Thyroid gland (tissue), 4 donors: ENCODE results near the gene TAPBP.

Experiments
- POLR2A ChIP-seq, 2 donors: fragments of 450-650 bp; IDR thresholded peaks; one replicate each; pipeline ENCODE4 v1.6.1; 2017; ENCODE audit warnings: antibody characterized with exemption in 2 of 2, mild to moderate bottlenecking in 2 of 2, moderate library complexity in 1 of 2
- TF ChIP-seq, protein P1 (sequence below), 6 experiments: fragments of 200-600 bp in 3 of 6; fragments of 450-650 bp in 3 of 6; sonication (generic) in 3 of 6; IDR thresholded peaks; one replicate each; pipeline ENCODE4 v1.5.1; 2016 to 2019; ENCODE audit warnings: antibody characterized with exemption in 6 of 6, mild to moderate bottlenecking in 2 of 6, inconsistent platforms in 1 of 6, moderate library complexity in 1 of 6

DNA sequence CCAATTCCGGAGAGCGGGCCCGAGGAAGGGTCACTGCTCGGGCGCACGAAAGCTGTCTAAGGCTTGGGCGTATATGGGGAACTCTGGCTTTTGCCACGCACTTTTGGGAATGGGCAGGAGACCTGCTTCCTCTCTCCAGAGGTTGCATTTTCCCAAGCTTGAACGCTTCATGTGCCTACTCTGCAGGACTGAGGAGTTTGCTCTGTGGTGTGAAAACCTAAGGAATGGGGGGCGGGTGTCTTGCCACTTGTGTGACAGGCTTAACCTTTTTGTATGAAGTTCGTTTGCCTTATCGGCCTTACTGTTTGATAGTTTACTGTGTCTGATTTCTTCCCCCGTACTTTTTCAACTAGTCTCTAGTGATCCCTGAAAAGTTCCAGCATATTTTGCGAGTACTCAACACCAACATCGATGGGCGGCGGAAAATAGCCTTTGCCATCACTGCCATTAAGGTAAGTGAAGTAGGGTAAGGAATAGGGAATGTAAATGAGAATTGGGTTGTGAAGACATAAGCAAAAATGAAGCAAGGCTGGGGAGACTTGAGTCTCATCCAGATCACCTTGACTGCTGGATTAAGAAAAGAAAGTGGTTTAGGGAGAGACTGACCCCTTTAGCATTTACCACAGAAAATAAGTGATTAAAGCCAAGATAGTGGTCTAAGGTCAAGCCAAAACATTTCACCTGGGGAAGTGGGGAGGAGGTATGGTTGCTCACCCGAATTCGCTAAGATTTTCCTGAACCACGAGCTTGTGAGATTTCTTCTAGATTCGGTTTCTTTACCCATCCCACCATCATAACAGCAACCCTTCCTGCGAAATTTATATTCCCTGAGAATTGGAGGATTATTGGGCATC lies 41.4 kb downstream of the TAPBP start:
- TF ChIP-seq, protein P1, sequence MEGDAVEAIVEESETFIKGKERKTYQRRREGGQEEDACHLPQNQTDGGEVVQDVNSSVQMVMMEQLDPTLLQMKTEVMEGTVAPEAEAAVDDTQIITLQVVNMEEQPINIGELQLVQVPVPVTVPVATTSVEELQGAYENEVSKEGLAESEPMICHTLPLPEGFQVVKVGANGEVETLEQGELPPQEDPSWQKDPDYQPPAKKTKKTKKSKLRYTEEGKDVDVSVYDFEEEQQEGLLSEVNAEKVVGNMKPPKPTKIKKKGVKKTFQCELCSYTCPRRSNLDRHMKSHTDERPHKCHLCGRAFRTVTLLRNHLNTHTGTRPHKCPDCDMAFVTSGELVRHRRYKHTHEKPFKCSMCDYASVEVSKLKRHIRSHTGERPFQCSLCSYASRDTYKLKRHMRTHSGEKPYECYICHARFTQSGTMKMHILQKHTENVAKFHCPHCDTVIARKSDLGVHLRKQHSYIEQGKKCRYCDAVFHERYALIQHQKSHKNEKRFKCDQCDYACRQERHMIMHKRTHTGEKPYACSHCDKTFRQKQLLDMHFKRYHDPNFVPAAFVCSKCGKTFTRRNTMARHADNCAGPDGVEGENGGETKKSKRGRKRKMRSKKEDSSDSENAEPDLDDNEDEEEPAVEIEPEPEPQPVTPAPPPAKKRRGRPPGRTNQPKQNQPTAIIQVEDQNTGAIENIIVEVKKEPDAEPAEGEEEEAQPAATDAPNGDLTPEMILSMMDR (IDR thresholded peaks at IDR 0.05), result no peak
- no peak for TF ChIP-seq POLR2A (IDR thresholded peaks at IDR 0.05)
